ENCODE measurements around the gene TENT5A. TPM values are rescaled to one million over a fixed set of nuclear protein-coding genes. Genes with fewer than 3 reads are reported as not detected.

The TENT5A gene
- total RNA-seq, 1 donor from 2014 or later: 2.3 TPM

GRCh38 chr6:81700414-81700813 is 52.1 kb downstream of the TENT5A start:
- no peaks in the 10 kb centered on the region for H3K4me1 Mint-ChIP-seq (ENCODE audit: unreplicated experiment)
- TF ChIP-seq, protein P1, sequence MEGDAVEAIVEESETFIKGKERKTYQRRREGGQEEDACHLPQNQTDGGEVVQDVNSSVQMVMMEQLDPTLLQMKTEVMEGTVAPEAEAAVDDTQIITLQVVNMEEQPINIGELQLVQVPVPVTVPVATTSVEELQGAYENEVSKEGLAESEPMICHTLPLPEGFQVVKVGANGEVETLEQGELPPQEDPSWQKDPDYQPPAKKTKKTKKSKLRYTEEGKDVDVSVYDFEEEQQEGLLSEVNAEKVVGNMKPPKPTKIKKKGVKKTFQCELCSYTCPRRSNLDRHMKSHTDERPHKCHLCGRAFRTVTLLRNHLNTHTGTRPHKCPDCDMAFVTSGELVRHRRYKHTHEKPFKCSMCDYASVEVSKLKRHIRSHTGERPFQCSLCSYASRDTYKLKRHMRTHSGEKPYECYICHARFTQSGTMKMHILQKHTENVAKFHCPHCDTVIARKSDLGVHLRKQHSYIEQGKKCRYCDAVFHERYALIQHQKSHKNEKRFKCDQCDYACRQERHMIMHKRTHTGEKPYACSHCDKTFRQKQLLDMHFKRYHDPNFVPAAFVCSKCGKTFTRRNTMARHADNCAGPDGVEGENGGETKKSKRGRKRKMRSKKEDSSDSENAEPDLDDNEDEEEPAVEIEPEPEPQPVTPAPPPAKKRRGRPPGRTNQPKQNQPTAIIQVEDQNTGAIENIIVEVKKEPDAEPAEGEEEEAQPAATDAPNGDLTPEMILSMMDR (IDR thresholded peaks at IDR 0.05; ENCODE audit: unreplicated experiment): no peak
- H3K27me3 Mint-ChIP-seq (ENCODE audit: unreplicated experiment): no peaks in the 10 kb centered on the region

GRCh38 chr6:81697559-81697958 is 54.9 kb downstream of the TENT5A start:
- TF ChIP-seq, protein P1 (IDR thresholded peaks at IDR 0.05; ENCODE audit: unreplicated experiment): no peak
- Mint-ChIP-seq H3K27ac (ENCODE audit: unreplicated experiment) (no peak overlapping the region), H3K27me3 (ENCODE audit: unreplicated experiment) (no peaks in the 10 kb centered on the region), H3K36me3 (ENCODE audit: low read depth, unreplicated experiment) (no peaks in the 10 kb centered on the region), H3K9me3 (ENCODE audit: unreplicated experiment) (no peaks in the 10 kb centered on the region), H3K4me3 (ENCODE audit: unreplicated experiment) (no peak overlapping the region), H3K4me1 (ENCODE audit: unreplicated experiment) (no peaks in the 10 kb centered on the region)
- no peak for DNase-seq (ENCODE audit: low spot score)

More at GRCh38 chr6:81700414-81700813, 52.1 kb downstream of the TENT5A start:
- Mint-ChIP-seq H3K4me3 (ENCODE audit: unreplicated experiment) (no peak overlapping the region), H3K27ac (ENCODE audit: unreplicated experiment) (no peak overlapping the region), H3K9me3 (ENCODE audit: unreplicated experiment) (no peaks in the 10 kb centered on the region), H3K36me3 (ENCODE audit: low read depth, unreplicated experiment) (peaks cover 4% of the 10 kb centered on the region)
- no peak for DNase-seq (ENCODE audit: low spot score)

DNA sequence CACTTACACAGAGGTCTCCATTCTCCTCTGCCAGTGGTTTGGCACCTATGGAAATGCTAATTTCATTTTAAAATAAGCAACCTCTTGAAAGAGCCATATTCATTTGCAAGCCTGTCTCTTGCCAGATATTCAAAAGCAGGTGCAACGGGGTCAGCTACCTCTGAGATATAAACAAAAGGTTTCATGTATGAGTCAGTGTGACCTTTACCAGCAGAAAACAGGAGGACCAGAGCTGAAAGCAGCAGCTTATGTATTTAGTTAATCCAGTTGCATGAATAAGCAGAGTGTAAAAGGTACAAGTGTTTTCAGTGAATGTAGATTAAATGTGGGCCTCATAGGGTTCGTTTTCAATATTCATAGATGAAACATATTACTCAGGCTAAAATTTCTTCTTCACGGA is 56.0 kb downstream of the TENT5A start:
- Mint-ChIP-seq H3K27ac (ENCODE audit: unreplicated experiment) (no peak overlapping the region), H3K4me1 (ENCODE audit: unreplicated experiment) (no peaks in the 10 kb centered on the region), H3K27me3 (ENCODE audit: unreplicated experiment) (no peaks in the 10 kb centered on the region), H3K4me3 (ENCODE audit: unreplicated experiment) (no peak overlapping the region), H3K9me3 (ENCODE audit: unreplicated experiment) (no peaks in the 10 kb centered on the region), H3K36me3 (ENCODE audit: low read depth, unreplicated experiment) (no peaks in the 10 kb centered on the region)
- TF ChIP-seq, protein P1 (IDR thresholded peaks at IDR 0.05; ENCODE audit: unreplicated experiment): no peak
- no peak for DNase-seq (ENCODE audit: low spot score)
